Measurements from ENCODE around the gene NANOGP8.

NANOGP8 gene

DNA sequence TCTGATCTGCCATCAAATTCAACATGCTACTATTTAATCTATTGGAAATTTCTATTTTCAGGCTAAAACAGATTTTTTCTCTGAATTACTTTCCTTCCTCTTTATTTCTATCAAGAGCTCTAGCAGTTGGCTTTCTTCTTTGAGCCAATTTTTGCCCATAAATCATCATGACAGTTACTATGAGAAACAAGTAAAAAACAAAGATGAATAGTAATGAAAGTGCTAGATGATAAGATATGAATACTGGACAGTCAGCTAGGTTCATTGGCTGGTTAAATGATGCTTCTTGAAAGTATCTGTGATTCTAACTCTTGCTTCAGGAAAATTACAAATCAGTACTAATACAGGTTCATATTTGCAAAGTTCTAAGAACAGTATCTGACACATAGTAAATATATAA is 38.6 kb upstream of the NANOGP8 start:
- DNase-seq (ENCODE audit: extremely low spot score), result no peak
- CTCF ChIA-PET, result no interaction called here
- TF ChIP-seq SP1 (IDR thresholded peaks at IDR 0.05) (no peak), CTBP1 (IDR thresholded peaks at IDR 0.05; ENCODE audit: borderline replicate concordance) (no peak), ZNF384 (IDR thresholded peaks at IDR 0.05) (no peak), BHLHE40 (IDR thresholded peaks at IDR 0.05; ENCODE audit: borderline replicate concordance) (no peak)
- TF ChIP-seq, protein P1, sequence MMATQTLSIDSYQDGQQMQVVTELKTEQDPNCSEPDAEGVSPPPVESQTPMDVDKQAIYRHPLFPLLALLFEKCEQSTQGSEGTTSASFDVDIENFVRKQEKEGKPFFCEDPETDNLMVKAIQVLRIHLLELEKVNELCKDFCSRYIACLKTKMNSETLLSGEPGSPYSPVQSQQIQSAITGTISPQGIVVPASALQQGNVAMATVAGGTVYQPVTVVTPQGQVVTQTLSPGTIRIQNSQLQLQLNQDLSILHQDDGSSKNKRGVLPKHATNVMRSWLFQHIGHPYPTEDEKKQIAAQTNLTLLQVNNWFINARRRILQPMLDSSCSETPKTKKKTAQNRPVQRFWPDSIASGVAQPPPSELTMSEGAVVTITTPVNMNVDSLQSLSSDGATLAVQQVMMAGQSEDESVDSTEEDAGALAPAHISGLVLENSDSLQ (IDR thresholded peaks at IDR 0.05), result 0 out of 2 replicates have a peak, but pooled peaks have one; percentile 22
- POLR2A ChIA-PET, result no interaction called here

DNA sequence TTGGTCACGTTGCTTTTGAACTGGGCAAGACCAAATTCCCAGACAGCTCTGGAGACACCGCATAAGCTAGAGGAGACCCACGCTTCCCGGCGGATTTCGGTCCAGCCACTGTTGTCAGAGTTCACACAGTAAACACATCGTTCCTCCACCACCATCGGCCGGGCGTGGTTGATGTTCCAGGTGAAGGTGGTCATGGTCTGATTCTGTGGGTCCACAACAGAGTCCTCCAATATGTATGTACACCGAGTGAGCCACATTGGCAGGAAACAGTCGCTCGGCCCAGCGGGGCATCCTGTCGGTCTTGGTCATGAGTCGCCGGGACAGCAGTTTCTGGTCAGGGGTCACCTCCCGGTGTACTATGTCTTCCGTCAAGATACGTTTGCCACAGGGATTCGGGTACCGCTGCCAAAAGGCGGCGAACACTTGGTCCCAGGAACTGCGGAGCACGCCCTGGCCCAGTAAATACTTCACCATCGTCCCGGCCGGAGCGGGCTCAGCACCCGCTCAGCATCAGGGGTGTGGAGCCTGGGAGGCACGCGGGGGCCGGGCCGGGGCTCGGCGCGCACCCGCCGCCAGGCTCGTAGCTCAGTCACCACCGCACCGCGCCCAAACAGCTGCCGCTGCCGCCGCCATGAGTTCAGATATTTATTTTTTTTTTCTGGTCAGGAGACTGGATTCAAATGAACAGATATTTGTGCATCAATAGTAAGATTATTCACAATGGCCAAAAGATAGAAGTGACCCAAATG is 36.7 kb upstream of the NANOGP8 start:
- DNase-seq (ENCODE audit: extremely low spot score), result no peak
- ChIA-PET CTCF (no interaction called here), POLR2A (no interaction called here)
- TF ChIP-seq CTBP1 (IDR thresholded peaks at IDR 0.05; ENCODE audit: borderline replicate concordance), result no peak
- no peak for TF ChIP-seq ARNT (IDR thresholded peaks at IDR 0.05)
- TF ChIP-seq L3MBTL2 (conservative IDR thresholded peaks at IDR 0.05), result no peak
- TF ChIP-seq, protein P1 (IDR thresholded peaks at IDR 0.05), result no peak
- TF ChIP-seq FOXM1 (IDR thresholded peaks at IDR 0.05; ENCODE audit: borderline replicate concordance), result no peak
- TF ChIP-seq ELF4 (IDR thresholded peaks at IDR 0.05), result no peak
- TF ChIP-seq TARDBP (IDR thresholded peaks at IDR 0.05), result no peak
- no peak for TF ChIP-seq NFRKB (IDR thresholded peaks at IDR 0.05)
- TF ChIP-seq FOXA1 (IDR thresholded peaks at IDR 0.05), result no peak
- TF ChIP-seq SUZ12 (IDR thresholded peaks at IDR 0.05), result no peak
- no peak for TF ChIP-seq SP1 (IDR thresholded peaks at IDR 0.05)
- no peak for TF ChIP-seq ZNF384 (IDR thresholded peaks at IDR 0.05)
- TF ChIP-seq LEF1 (IDR thresholded peaks at IDR 0.05; ENCODE audit: borderline replicate concordance), result no peak
- TF ChIP-seq HDGF (IDR thresholded peaks at IDR 0.05; ENCODE audit: borderline replicate concordance), result no peak
- TF ChIP-seq BHLHE40 (IDR thresholded peaks at IDR 0.05; ENCODE audit: borderline replicate concordance), result no peak
- no peak for TF ChIP-seq FOXK2 (IDR thresholded peaks at IDR 0.05)

DNA sequence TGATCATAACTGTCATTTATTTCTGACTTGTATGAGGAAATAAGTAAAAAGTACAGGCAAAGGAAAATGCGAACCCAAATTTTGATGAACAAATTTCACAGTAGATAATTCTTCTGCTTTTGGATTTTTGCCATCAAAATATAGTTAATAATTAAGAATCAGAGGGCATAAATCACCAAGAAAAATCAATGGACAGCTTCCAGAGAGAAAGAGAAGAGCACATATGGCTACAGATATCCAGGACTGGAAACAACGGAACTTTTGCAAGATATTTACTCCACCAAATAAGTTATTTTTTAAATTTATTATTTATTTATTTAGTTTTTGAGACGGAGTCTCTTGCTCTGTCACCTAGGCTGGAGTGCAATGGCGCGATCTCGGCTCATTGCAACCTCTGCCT is 35.1 kb upstream of the NANOGP8 start:
- DNase-seq (ENCODE audit: extremely low spot score), result no peak
- TF ChIP-seq, protein P1 (IDR thresholded peaks at IDR 0.05), result no peak
- TF ChIP-seq SUZ12 (IDR thresholded peaks at IDR 0.05), result no peak
- no peak for TF ChIP-seq FOXA1 (IDR thresholded peaks at IDR 0.05)
- TF ChIP-seq ZNF384 (IDR thresholded peaks at IDR 0.05), result no peak
- no peak for TF ChIP-seq FOXM1 (IDR thresholded peaks at IDR 0.05; ENCODE audit: borderline replicate concordance)
- TF ChIP-seq ARNT (IDR thresholded peaks at IDR 0.05), result no peak
- ChIA-PET CTCF (no interaction called here), POLR2A (no interaction called here)

DNA sequence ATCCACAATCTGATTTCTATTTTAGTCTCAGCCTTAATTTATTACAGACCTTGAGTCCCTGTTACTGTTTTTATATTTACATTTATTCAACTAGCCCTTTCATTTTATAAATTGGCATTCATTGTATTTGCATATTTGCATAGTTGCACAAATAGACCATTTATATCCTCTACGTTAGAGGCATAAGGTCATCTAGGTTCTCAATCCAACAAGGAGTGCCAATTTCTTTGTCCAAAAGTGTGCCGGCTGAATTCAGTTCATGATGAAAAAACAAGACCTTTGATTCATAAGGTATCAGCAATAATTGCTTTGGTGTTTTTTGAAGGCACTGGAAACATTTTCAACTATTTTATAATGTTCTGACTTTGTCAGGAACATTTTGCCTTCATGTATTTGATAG is 33.9 kb upstream of the NANOGP8 start:
- CTCF ChIA-PET, result no interaction called here
- TF ChIP-seq CTBP1 (IDR thresholded peaks at IDR 0.05; ENCODE audit: borderline replicate concordance) (no peak), TARDBP (IDR thresholded peaks at IDR 0.05) (no peak), FOXM1 (IDR thresholded peaks at IDR 0.05; ENCODE audit: borderline replicate concordance) (no peak), ARNT (IDR thresholded peaks at IDR 0.05) (no peak), FOXK2 (IDR thresholded peaks at IDR 0.05) (no peak), NFRKB (IDR thresholded peaks at IDR 0.05) (no peak), SUZ12 (IDR thresholded peaks at IDR 0.05) (no peak), L3MBTL2 (conservative IDR thresholded peaks at IDR 0.05) (no peak), FOXA1 (IDR thresholded peaks at IDR 0.05) (no peak), LEF1 (IDR thresholded peaks at IDR 0.05; ENCODE audit: borderline replicate concordance) (no peak), HDGF (IDR thresholded peaks at IDR 0.05; ENCODE audit: borderline replicate concordance) (no peak), ZNF384 (IDR thresholded peaks at IDR 0.05) (no peak), SP1 (IDR thresholded peaks at IDR 0.05) (no peak), BHLHE40 (IDR thresholded peaks at IDR 0.05; ENCODE audit: borderline replicate concordance) (no peak), ELF4 (IDR thresholded peaks at IDR 0.05) (no peak)
- TF ChIP-seq, protein P1 (IDR thresholded peaks at IDR 0.05), result no peak
- POLR2A ChIA-PET, result no interaction called here
- DNase-seq (ENCODE audit: extremely low spot score), result no peak

DNA sequence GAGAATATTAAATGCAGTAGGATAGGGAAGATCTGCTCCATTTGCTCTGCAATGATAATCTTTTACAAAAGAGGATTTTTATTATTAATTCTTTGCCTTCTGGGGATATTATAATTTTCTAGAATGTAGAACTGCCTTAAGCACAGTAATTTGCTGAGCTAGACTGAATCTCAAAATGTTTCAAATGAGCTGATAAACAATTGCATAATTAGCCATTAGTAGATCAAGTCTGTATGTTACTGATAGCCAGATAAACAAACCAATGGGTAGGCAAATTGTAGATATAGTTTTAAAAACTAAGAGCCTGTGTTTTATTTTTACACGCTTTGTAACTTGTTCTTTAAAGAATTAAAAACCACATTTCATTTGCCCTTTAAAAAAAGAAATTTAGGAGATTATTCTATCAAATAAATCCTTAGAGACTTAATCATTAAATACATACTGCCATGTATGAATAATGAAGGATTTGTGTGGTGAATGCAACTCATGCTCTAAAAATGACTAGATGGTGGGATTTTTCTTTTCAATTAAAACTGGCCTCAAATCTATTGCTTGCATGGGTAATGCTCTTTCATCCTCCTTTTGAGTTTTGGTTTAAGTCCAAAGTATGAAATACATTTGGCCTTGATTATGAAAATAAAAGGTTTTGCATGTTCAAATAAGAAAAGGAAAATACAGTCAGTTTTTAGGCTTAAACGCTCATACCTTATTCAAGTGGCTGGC is 32.6 kb upstream of the NANOGP8 start:
- DNase-seq (ENCODE audit: extremely low spot score), result no peak
- ChIA-PET CTCF (no interaction called here), POLR2A (no interaction called here)
- TF ChIP-seq TARDBP (IDR thresholded peaks at IDR 0.05), result no peak
- no peak for TF ChIP-seq FOXA1 (IDR thresholded peaks at IDR 0.05)
